Activated T-cell treated with anti-CD3 and anti-CD28 coated beads for 1 hour (primary cell): ENCODE data around the gene AFTPH.
"Not testable (repeated sequence)": the region's sequence is repeated elsewhere in the genome, so short reads cannot be mapped to it uniquely, and the experiment has no call there.

ENCODE experiments used
- DNase-seq: peaks from one replicate; pipeline ENCODE4 v3.0.0-alpha.2; 2020; ENCODE audit warnings: low read depth

The AFTPH gene

GRCh38 chr2:64493788-64494187 lies 30.3 kb upstream of the AFTPH start:
- DNase-seq: no peak

DNA sequence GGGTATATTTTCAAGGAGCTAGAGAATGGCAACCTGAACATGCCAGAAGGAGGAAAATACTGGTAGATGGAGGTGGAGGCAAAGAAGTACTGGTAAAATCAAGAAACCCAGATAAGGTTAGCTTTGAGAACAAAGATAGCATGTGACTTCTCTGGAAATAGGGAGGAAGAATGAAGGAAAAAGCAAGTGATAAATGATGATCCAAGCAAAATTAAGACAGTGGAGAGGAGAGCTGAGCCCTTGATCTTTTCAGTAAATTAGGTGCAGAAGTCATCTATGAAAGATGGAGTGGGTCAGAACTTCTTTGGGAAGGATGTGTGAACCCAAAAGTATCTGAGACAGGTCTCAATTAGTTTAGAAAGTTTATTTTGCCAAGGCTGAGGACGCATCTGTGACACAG lies 25.7 kb upstream of the AFTPH start:
- no peak for DNase-seq

- DNase-seq: no peak
Observed at GRCh38 chr2:64500549-64500948, 23.6 kb upstream of the AFTPH start.

DNA sequence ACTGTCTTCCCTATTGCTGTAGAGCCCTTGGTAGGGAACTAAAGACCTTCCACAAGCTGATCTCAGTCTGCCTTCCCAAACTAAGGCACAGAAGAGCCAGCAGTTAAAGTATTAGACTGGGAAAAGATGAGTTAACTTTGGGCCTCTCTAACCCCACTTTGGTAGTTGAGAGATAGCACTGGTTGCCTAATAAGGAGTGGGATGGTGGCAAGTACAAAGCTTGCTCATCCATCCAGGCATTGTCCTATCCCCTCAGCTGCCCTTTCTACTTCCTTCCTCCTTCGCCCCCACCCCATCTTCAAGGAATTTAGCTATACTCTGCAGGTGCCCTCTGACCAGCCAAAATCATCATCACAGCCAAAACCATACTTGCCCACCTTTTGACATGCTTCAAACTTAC lies 22.2 kb upstream of the AFTPH start:
- DNase-seq: no peak

GRCh38 chr2:64502860-64503259 lies 21.3 kb upstream of the AFTPH start:
- no peak for DNase-seq

DNA sequence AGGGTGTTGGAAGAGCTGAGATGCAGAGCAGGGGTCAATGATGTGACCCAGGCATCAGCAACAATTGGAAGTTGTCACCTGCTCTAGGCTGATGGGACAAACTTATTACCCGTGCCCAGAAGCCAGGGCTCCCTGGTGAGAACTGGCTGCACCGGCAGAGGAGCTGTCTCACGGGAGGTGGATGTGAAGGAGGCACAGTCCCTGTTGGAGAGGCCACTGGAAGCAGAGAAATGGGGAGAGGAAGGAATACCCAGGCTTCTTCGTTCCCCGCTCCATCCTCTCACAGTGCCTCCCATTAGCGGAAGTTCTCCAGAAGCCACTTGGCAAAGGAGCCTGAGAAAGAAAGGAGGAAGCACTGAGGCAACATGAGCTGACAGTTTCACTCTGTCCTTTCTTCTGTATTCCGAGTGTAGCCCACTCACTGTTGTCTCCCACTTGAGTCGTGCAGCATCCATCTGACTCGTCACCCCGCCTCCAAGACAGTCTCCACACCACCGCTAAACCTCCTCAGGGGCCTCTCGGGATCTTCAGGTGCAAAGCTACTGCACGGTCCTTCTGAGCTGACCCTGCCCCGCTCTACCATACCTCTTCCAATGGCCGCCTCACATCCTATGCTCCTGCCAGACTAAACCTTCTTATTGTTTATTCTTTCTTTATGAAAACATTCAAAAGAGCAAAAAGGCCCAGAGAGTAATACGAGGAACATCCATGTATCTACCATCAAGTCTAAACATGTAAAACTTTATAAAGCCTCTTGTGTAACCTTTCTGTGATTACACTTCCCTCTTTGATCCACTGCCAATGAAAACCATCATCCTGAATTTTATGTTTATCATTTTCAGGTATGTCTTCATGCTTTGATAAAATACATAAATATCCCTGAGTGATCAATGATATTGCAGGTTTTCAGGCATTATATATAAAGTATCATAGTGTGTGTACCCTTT lies 19.1 kb upstream of the AFTPH start:
- no peak for DNase-seq

GRCh38 chr2:64506686-64507085 lies 17.4 kb upstream of the AFTPH start:
- DNase-seq: no peak

- no peak for DNase-seq
Observed at GRCh38 chr2:64514008-64514407, 10.1 kb upstream of the AFTPH start.

DNA sequence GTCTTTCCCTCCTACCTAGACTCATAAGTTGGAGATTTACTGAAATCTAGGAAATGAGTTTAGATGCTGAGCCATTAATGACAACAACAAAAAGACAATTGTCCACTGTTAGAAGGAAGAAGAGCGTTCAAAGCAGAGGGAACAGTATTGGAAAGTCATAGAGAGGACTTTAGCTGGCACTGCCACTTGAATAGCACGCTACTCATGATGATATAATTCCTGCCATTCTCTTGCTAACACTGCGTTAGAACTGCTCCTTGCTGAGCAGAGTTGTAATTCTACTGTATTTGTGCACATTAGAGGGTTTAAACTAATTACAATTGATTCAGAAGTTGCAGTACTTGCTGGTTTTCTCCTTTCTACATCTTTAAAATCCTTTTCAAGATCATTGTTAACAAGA lies 9.0 kb upstream of the AFTPH start:
- no peak for DNase-seq

- DNase-seq: no peak
Observed at GRCh38 chr2:64516651-64517510, 7.2 kb upstream of the AFTPH start.

- DNase-seq: no peak
Observed at GRCh38 chr2:64517511-64517884, 6.6 kb upstream of the AFTPH start.

DNA sequence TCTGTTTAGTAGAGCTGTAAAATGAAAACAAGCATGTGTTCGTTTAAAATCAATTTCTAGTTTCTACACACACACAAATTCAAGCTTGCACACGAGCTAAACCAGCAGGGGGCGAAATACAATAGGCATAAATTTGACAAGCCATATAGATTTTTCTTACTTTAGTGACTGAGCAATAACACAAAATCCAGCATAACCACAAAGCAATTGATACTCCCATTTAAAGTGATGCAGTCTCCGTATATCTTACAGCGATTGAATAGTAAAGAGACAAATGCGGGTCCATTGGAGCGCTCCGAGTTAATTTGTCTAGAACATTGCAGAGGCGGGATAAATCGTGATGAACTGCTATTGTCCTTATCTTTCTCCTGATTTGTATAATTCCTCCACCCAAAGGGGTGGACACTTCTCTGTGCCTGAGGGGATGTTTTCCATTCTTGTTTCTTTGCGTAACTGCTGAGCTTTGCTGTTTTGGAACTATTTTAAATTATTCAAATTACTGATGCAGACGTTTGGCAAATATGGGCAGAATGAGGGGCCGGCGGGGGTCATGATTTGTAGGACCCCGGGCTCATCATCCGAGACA lies 1.2 kb upstream of the AFTPH start:
- peak; percentile 66 for DNase-seq

- peak; percentile 14 for DNase-seq
Observed at GRCh38 chr2:64524604-64525316, 632 bp downstream of the AFTPH start.

DNA sequence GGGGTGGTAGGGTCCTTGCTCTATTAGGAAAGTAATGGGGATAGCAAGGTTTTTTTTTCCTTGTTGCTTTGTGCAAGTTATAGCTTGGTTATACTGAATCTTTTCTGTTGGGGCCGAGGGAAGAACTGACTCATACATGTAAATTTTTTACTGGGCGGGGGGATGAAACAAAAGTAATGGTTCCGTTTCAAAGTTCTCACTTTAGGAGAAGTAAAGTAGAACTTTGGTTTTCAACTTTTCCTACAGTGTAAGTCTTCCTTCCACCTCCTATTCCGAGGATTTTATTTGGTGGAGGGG lies 1.1 kb downstream of the AFTPH start:
- no peak for DNase-seq

GRCh38 chr2:64526034-64526433 lies 1.9 kb downstream of the AFTPH start:
- no peak for DNase-seq

GRCh38 chr2:64530946-64531345 lies 6.8 kb downstream of the AFTPH start:
- not testable (repeated sequence) for DNase-seq

DNA sequence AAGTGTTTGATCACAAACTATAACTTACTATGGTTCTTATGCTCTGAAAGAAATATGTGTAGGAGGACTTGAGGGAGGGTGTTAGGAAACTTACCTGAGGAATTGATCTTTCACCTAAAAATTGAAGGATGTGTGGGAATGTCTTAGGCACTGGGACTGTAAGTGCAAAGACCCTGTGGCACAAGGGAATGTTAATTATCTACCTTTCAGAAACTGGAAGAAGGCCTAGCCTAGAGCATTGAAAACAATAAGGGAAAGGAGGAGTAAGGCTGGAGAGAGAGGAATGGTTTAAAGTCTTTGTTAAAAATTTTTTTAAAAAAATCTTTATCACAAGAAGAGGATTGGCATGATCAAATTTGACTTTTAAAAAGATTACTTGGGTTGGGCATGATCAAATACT lies 7.9 kb downstream of the AFTPH start:
- no peak for DNase-seq

DNA sequence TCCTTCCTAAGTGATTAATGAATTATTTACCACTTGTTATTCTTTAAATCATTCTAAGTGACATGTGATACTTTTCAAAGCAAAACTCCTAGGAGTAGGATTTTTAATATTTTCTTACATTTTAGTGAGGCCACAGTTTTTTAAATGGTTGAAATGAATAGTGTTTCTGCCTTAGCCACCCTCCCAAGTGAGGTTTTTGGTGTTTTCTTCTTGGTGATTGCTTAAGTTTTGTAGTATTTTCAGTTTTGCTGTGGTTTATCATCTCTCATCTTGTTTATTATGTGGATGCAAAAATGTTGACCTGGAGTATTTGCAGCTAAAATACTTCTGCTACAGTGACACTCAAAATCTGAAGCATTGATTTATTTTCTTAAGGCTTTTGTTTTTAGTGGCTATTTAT lies 9.8 kb downstream of the AFTPH start:
- DNase-seq: no peak

DNA sequence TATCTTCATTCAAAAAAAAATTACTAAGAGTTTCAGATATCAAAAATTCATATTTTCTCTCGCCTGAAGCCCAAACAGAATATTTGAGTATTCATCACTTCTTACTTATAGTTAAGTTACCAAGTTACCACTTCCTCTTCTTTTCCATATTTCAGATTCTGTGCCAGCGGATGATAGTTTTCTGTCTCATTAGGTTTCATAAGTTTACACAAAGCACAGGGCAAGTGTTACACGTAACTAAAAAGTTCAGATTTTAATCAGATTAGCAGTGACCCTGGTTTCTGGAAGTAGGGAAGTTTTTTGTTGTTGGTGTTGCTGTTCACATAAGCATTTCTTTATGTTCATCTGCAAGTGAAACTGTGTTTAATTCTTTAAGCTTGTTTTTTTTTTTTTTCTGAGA lies 10.2 kb downstream of the AFTPH start:
- no peak for DNase-seq

DNA sequence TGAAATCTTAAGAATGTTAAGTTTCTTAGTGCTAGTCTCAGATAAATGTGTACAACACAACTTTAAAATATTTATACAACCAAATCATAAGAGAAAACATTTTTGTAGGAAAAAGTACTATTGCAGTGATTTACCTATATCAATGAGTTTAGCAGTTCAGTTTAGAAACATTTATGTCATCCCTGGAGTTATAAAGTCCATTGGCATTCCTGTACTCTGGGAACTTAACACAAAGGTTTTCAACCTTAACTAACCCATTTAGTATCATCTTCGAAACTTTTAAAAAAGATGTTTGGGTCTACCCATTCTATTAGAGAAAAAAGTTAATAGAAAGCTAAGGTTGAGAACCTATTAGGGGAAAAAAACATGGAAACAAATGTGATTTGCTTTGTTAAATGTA lies 10.9 kb downstream of the AFTPH start:
- no peak for DNase-seq

- no peak for DNase-seq
Observed at GRCh38 chr2:64537991-64538390, 13.9 kb downstream of the AFTPH start.

- DNase-seq: no peak
Observed at GRCh38 chr2:64538764-64539433, 14.8 kb downstream of the AFTPH start.
